ENCODE measurements around the gene RNF44. TPM values are rescaled to one million over a fixed set of nuclear protein-coding genes. Genes with fewer than 3 reads are reported as not detected.

Gene RNF44
- total and polyA plus RNA-seq, 4 donors, result 3.2 to 6.4 (median 4.7) TPM

- Histone ChIP-seq H3K9ac (ENCODE audit: low read depth in 1 of 2, low read length in 2 of 2) (no peak overlapping the region), H3K36me3 (ENCODE audit: control insufficient read depth in 4 of 4, insufficient read depth in 3 of 4, low read depth in 1 of 4, low read length in 3 of 4) (peaks cover 3 to 25% (median 10%) of the 10 kb centered on the region in 4 donors), H3K4me1 (ENCODE audit: control insufficient read depth in 4 of 4, insufficient read depth in 4 of 4, low read length in 3 of 4) (peaks cover 0 to 16% (median 12%) of the 10 kb centered on the region in 4 donors), H3K27me3 (ENCODE audit: control insufficient read depth in 4 of 4, insufficient read depth in 4 of 4, low read length in 3 of 4) (no peaks in the 10 kb centered on the region), H3K4me3 (ENCODE audit: low read depth in 1 of 3, low read length in 3 of 3) (no peak overlapping the region), H3K9me3 (ENCODE audit: control insufficient read depth in 4 of 4, low read length in 3 of 4) (no peaks in the 10 kb centered on the region), H3K27ac (ENCODE audit: low read depth in 1 of 2, low read length in 2 of 2) (no peak overlapping the region)
- 52% methylated on average over 7 of the region's 7 CpGs for WGBS
- no peak for DNase-seq (ENCODE audit: low spot score)
- no peak for TF ChIP-seq EGR1 (IDR thresholded peaks at IDR 0.05; ENCODE audit: low read depth in 2 of 2)
- peak; percentile 15 for TF ChIP-seq CTCF (IDR thresholded peaks at IDR 0.05; ENCODE audit: low read depth, low read length, missing input control)
- peak; percentile 38 to 58 for TF ChIP-seq RAD21 (IDR thresholded peaks at IDR 0.05)
Observed at GRCh38 chr5:176486189-176486757, 50.9 kb downstream of the RNF44 start.

- H3K27ac ChIP-seq (ENCODE audit: low read depth in 1 of 2, low read length in 2 of 2), result no peak overlapping the region
- peaks cover 3 to 21% (median 7%) of the 10 kb centered on the region in 4 donors for H3K36me3 ChIP-seq (ENCODE audit: control insufficient read depth in 4 of 4, insufficient read depth in 3 of 4, low read depth in 1 of 4, low read length in 3 of 4)
- WGBS, result 77% methylated on average over 2 of the region's 2 CpGs
Observed at GRCh38 chr5:176485176-176485575, 52.0 kb downstream of the RNF44 start.

GRCh38 chr5:176481711-176482110 lies 55.5 kb downstream of the RNF44 start:
- Histone ChIP-seq H3K36me3 (ENCODE audit: control insufficient read depth in 4 of 4, insufficient read depth in 3 of 4, low read depth in 1 of 4, low read length in 3 of 4) (peaks cover 1 to 9% (median 6%) of the 10 kb centered on the region in 4 donors), H3K4me1 (ENCODE audit: control insufficient read depth in 4 of 4, insufficient read depth in 4 of 4, low read length in 3 of 4) (peaks cover 0 to 15% (median 10%) of the 10 kb centered on the region in 4 donors), H3K9me3 (ENCODE audit: control insufficient read depth in 4 of 4, low read length in 3 of 4) (no peaks in the 10 kb centered on the region), H3K27me3 (ENCODE audit: control insufficient read depth in 4 of 4, insufficient read depth in 4 of 4, low read length in 3 of 4) (no peaks in the 10 kb centered on the region), H3K4me3 (ENCODE audit: low read depth in 1 of 3, low read length in 3 of 3) (no peak overlapping the region), H3K27ac (ENCODE audit: low read depth in 1 of 2, low read length in 2 of 2) (no peak overlapping the region), H3K9ac (ENCODE audit: low read depth in 1 of 2, low read length in 2 of 2) (no peak overlapping the region)
- WGBS, result 93% methylated on average over 4 of the region's 4 CpGs
- no peak for TF ChIP-seq FOXA2 (IDR thresholded peaks at IDR 0.05)
- no peak for TF ChIP-seq HNF4G (IDR thresholded peaks at IDR 0.05)
- no peak for TF ChIP-seq HNF4A (conservative IDR thresholded peaks at IDR 0.05)
- no peak for TF ChIP-seq GABPA (IDR thresholded peaks at IDR 0.05 in 1 of 2, conservative IDR thresholded peaks at IDR 0.05 in 1 of 2)
- TF ChIP-seq JUND (IDR thresholded peaks at IDR 0.05), result no peak
- TF ChIP-seq TAF1 (conservative IDR thresholded peaks at IDR 0.05), result no peak
- no peak for TF ChIP-seq SP1 (IDR thresholded peaks at IDR 0.05)
- TF ChIP-seq CTCF (IDR thresholded peaks at IDR 0.05; ENCODE audit: low read depth, low read length, missing input control), result no peak
- TF ChIP-seq RAD21 (IDR thresholded peaks at IDR 0.05), result no peak
- no peak for DNase-seq (ENCODE audit: low spot score)

More at GRCh38 chr5:176485176-176485575, 52.0 kb downstream of the RNF44 start:
- Histone ChIP-seq H3K27me3 (ENCODE audit: control insufficient read depth in 4 of 4, insufficient read depth in 4 of 4, low read length in 3 of 4) (no peaks in the 10 kb centered on the region), H3K4me3 (ENCODE audit: low read depth in 1 of 3, low read length in 3 of 3) (no peak overlapping the region), H3K9me3 (ENCODE audit: control insufficient read depth in 4 of 4, low read length in 3 of 4) (no peaks in the 10 kb centered on the region), H3K9ac (ENCODE audit: low read depth in 1 of 2, low read length in 2 of 2) (no peak overlapping the region), H3K4me1 (ENCODE audit: control insufficient read depth in 4 of 4, insufficient read depth in 4 of 4, low read length in 3 of 4) (peaks cover 0 to 16% (median 12%) of the 10 kb centered on the region in 4 donors)
- DNase-seq (ENCODE audit: low spot score), result no peak
- no peak for TF ChIP-seq EGR1 (IDR thresholded peaks at IDR 0.05; ENCODE audit: low read depth in 2 of 2)
- TF ChIP-seq GABPA (IDR thresholded peaks at IDR 0.05 in 1 of 2, conservative IDR thresholded peaks at IDR 0.05 in 1 of 2), result no peak
- TF ChIP-seq JUND (IDR thresholded peaks at IDR 0.05), result no peak
- no peak for TF ChIP-seq SP1 (IDR thresholded peaks at IDR 0.05)
- TF ChIP-seq HNF4A (conservative IDR thresholded peaks at IDR 0.05), result no peak
- no peak for TF ChIP-seq YY1 (IDR thresholded peaks at IDR 0.05)

Small RNAs within 50 kb of the gene (small RNA-seq; reads per million reads assigned to genes)
- gene RF00019, result not detected
- gene RN7SL684P, result not detected

Other genes with a start within 250 kb of the RNF44 start
- 10 to 100 TPM; 31.1 to 31.8 TPM for gene KIAA1191, start 175.6 kb downstream of the RNF44 start, total RNA-seq
- gene KIAA1191, start 175.6 kb downstream of the RNF44 start, polyA plus RNA-seq, result 10 to 100 TPM; 25.7 to 37.2 TPM
- 1 to 10 TPM; 2.1 to 2.2 TPM for gene ARL10, start 171.9 kb downstream of the RNF44 start, total RNA-seq
- gene ARL10, start 171.9 kb downstream of the RNF44 start, polyA plus RNA-seq, result under 1 TPM; 0.35 to 0.93 TPM
- gene NOP16, start 148.8 kb downstream of the RNF44 start, total RNA-seq, result 10 to 100 TPM in 1 of 2 donors, 1 to 10 TPM in 1; 6.1 to 11.1 TPM
- gene NOP16, start 148.8 kb downstream of the RNF44 start, polyA plus RNA-seq, result 10 to 100 TPM; 23.3 to 41.2 TPM
- gene HIGD2A, start 148.7 kb downstream of the RNF44 start, total RNA-seq, result 10 to 100 TPM; 18.4 to 42.6 TPM
- gene HIGD2A, start 148.7 kb downstream of the RNF44 start, polyA plus RNA-seq, result 100 to 1,000 TPM in 1 of 2 donors, 10 to 100 TPM in 1; 93.0 to 127 TPM
- 10 to 100 TPM; 14.2 to 30.9 TPM for gene CLTB, start 120.9 kb downstream of the RNF44 start, total RNA-seq
- gene CLTB, start 120.9 kb downstream of the RNF44 start, polyA plus RNA-seq, result 10 to 100 TPM; 46.2 to 49.4 TPM
- gene FAF2, start 89.0 kb downstream of the RNF44 start, total RNA-seq, result 10 to 100 TPM; 20.1 to 28.3 TPM
- gene FAF2, start 89.0 kb downstream of the RNF44 start, polyA plus RNA-seq, result 10 to 100 TPM; 12.7 to 12.9 TPM
- 10 to 100 TPM; 11.4 to 21.8 TPM for gene CDHR2, start 11.9 kb upstream of the RNF44 start, total RNA-seq
- gene CDHR2, start 11.9 kb upstream of the RNF44 start, polyA plus RNA-seq, result 10 to 100 TPM in 1 of 2 donors, 1 to 10 TPM in 1; 8.8 to 23.8 TPM
- gene GPRIN1, start 72.8 kb upstream of the RNF44 start, total RNA-seq, result under 1 TPM; 0.23 to 0.50 TPM
- gene GPRIN1, start 72.8 kb upstream of the RNF44 start, polyA plus RNA-seq, result under 1 TPM in 1 of 2 donors, not detected in 1; 0.30 TPM
- not detected for gene SNCB, start 93.1 kb upstream of the RNF44 start, total RNA-seq
- gene SNCB, start 93.1 kb upstream of the RNF44 start, polyA plus RNA-seq, result not detected
- gene EIF4E1B, start 93.3 kb upstream of the RNF44 start, total RNA-seq, result not detected
- not detected for gene EIF4E1B, start 93.3 kb upstream of the RNF44 start, polyA plus RNA-seq
- 10 to 100 TPM; 15.9 to 43.4 TPM for gene TSPAN17, start 110.1 kb upstream of the RNF44 start, total RNA-seq
- gene TSPAN17, start 110.1 kb upstream of the RNF44 start, polyA plus RNA-seq, result 10 to 100 TPM in 1 of 2 donors, 1 to 10 TPM in 1; 5.7 to 16.4 TPM

Data from liver (tissue), 10 donors.